Cardiac muscle cell (in vitro differentiated cells and primary cell): ENCODE results near the gene RELB. TPM values are rescaled to one million over a fixed set of nuclear protein-coding genes. Genes with fewer than 3 reads are reported as not detected.

Source experiments
- DNase-seq, 2 donors: peaks; one replicate each; pipeline versions ENCODE4 v3.0.0 to v3.0.0-alpha.2; 2010 to 2017; ENCODE audit warnings: low read depth in 1 of 2, low spot score in 1 of 2
- H3K27ac ChIP-seq: fragments of 200-600 bp; sonication (generic); 2 replicates; pipeline ENCODE4 v1.5.1; 2016
- H3K27me3 ChIP-seq: fragments of 200-600 bp; sonication (generic); 2 replicates; pipeline ENCODE4 v1.6.0; 2016; ENCODE audit warnings: control low read depth
- H3K36me3 ChIP-seq: fragments of 200-600 bp; sonication (generic); 2 replicates; pipeline ENCODE4 v1.5.1; 2016; ENCODE audit warnings: control low read depth
- H3K4me1 ChIP-seq: fragments of 200-600 bp; sonication (generic); 2 replicates; pipeline ENCODE4 v1.8.1; 2017; ENCODE audit warnings: low read depth, mild to moderate bottlenecking, mixed run types
- H3K4me3 ChIP-seq: fragments of 200-600 bp; sonication (generic); 2 replicates; pipeline ENCODE4 v1.5.1; 2016; ENCODE audit warnings: mild to moderate bottlenecking
- H3K9me3 ChIP-seq: fragments of 200-600 bp; sonication (generic); 2 replicates; pipeline ENCODE4 v1.5.1; 2017; ENCODE audit warnings: low read depth, mild to moderate bottlenecking, control low read depth
- polyA plus RNA-seq: library from polyadenylated mRNA; unstranded; fragments of >200 nt; fragmentation: Nextera tagmentation; extraction: Ambion mirVana; gene quantifications from 2 replicates; pipeline ENCODE4 v1.2.1, GENCODE V29; 2016
- total RNA-seq: library from RNA; depleted of rRNA; stranded (reverse); fragments of >200 nt; gene quantifications from 2 replicates; pipeline ENCODE4 v1.2.3, GENCODE V29; 2016
- TF ChIP-seq, protein P1 (sequence below): IDR thresholded peaks from 2 replicates; pipeline ENCODE4 v1.5.1; 2012; ENCODE audit warnings: low read depth, mild to moderate bottlenecking, low read length

The RELB gene
- total and polyA plus RNA-seq, 2 experiments from 2014 or later = 1.3 to 3.1 TPM

DNA sequence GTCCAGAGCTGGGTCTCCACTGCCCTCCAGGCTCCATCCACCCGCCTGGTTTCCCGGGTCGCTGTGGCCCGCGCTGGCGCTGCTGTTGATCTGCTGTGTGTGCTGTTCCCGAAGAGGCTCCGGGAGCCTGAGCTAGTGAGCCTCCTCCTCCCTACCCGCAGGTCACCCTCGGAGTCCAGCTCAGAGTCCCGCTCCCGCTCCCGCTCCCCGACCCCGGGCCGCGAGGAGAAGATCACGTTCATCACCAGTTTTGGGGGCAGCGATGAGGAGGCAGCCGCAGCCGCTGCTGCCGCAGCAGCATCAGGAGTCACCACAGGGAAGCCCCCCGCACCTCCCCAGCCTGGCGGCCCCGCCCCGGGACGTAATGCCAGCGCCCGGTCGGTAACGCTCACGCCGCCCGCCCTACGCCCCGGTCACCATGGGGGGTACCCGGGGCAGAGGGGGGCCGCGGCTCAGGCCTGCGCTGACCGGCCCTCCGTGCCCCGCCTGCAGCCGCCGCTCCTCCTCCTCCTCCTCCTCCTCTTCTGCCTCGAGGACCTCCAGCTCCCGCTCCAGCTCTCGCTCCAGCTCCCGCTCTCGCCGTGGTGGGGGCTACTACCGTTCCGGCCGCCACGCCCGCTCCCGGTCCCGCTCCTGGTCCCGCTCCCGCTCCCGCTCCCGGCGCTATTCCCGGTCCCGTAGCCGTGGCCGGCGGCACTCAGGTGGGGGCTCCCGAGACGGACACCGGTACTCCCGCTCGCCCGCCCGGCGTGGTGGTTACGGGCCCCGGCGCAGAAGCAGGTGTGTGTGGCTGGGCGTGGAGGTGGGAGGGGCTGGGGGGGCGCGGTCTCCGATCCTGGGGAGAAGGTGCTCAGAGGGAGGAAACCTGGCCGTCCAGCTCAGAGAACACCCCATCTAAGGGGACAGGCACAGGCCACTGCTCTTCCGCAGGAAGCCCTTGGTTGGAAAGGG, 62.9 kb downstream of the RELB start:
- TF ChIP-seq, protein P1, sequence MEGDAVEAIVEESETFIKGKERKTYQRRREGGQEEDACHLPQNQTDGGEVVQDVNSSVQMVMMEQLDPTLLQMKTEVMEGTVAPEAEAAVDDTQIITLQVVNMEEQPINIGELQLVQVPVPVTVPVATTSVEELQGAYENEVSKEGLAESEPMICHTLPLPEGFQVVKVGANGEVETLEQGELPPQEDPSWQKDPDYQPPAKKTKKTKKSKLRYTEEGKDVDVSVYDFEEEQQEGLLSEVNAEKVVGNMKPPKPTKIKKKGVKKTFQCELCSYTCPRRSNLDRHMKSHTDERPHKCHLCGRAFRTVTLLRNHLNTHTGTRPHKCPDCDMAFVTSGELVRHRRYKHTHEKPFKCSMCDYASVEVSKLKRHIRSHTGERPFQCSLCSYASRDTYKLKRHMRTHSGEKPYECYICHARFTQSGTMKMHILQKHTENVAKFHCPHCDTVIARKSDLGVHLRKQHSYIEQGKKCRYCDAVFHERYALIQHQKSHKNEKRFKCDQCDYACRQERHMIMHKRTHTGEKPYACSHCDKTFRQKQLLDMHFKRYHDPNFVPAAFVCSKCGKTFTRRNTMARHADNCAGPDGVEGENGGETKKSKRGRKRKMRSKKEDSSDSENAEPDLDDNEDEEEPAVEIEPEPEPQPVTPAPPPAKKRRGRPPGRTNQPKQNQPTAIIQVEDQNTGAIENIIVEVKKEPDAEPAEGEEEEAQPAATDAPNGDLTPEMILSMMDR = no peak
- Histone ChIP-seq H3K27ac (no peak overlapping the region), H3K9me3 (no peaks in the 10 kb centered on the region), H3K4me1 (no peaks in the 10 kb centered on the region), H3K36me3 (peaks cover 41% of the 10 kb centered on the region), H3K4me3 (no peak overlapping the region), H3K27me3 (no peaks in the 10 kb centered on the region)
- DNase-seq = no peak

DNA sequence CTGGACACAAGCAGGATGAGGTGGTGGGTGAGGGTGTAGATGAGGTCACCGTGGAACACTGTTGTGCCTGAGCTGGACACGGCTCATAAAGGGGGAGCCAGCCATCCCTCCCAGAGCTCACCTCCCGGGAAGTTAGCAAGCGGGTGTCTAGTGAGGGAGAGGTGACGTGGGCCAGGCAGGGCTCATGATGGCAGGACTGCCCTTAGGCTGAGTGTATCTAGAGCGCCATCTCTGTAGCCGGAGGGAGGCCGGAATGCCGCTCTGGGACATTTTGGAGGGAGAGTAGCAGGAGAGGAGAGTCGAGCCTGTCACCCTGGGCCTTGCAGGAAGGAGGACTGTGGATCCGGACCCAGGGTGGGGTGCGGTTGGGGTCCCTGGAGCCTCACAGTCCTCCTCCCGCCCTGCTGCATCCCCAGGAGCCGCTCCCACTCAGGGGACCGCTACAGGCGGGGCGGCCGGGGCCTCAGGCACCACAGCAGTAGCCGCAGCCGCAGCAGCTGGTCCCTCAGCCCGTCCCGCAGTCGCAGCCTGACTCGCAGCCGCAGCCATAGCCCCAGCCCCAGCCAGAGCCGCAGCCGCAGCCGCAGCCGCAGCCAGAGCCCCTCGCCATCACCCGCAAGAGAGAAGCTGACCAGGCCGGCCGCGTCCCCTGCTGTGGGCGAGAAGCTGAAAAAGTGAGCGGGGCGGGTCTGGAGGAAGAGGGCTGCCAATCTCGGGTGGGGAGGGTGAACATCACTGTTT, 65.8 kb downstream of the RELB start:
- Histone ChIP-seq H3K27me3 (no peaks in the 10 kb centered on the region), H3K27ac (no peak overlapping the region), H3K4me3 (no peak overlapping the region), H3K4me1 (no peaks in the 10 kb centered on the region), H3K9me3 (no peaks in the 10 kb centered on the region), H3K36me3 (peaks cover 37% of the 10 kb centered on the region)
- TF ChIP-seq, protein P1 = no peak
- DNase-seq = no peak

DNA sequence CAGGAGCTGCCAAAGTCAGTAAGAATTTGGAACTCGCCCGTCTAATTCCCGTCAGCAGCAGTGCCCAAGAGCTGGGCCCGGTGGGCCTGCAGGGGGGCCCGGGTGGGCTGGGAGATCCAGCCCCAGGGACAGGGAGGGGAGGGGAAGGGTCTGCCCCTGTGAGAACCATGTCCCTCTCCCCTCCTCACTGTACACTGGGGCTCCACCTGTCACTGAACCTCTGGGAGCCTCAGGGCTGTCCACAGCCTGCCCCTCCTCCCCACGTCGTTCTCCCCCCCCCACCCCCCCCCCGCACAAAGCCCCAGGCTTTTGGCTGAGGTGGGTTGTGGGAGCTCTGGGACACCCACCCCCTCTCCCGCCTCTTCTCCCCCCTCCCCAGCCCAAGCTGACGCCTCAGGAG, 66.8 kb downstream of the RELB start:
- H3K9me3 ChIP-seq = no peaks in the 10 kb centered on the region
- H3K4me1 ChIP-seq = no peaks in the 10 kb centered on the region
- TF ChIP-seq, protein P1 = no peak
- DNase-seq = no peak
- no peak overlapping the region for H3K27ac ChIP-seq
- H3K36me3 ChIP-seq = peaks cover 36% of the 10 kb centered on the region
- H3K4me3 ChIP-seq = no peak overlapping the region
- no peaks in the 10 kb centered on the region for H3K27me3 ChIP-seq

DNA sequence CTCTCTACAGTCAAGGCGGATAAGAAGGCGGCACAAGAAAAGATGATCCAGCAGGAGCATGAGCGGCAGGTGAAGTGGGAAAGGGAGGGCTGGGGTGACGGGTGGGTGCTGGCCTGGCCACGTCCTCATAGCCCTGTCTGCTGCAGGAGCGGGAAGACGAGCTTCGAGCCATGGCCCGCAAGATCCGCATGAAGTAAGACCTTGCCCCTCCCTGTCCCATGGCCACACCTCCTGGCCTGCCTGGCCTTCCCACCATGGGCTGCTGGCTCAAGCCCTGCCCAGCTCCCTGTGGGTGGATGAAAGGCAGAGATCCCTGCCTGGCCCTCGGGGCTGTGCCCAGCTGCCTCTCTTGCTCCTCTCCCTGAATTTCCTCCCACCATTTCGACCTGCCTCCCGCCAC, 67.8 kb downstream of the RELB start:
- TF ChIP-seq, protein P1 = no peak

DNA sequence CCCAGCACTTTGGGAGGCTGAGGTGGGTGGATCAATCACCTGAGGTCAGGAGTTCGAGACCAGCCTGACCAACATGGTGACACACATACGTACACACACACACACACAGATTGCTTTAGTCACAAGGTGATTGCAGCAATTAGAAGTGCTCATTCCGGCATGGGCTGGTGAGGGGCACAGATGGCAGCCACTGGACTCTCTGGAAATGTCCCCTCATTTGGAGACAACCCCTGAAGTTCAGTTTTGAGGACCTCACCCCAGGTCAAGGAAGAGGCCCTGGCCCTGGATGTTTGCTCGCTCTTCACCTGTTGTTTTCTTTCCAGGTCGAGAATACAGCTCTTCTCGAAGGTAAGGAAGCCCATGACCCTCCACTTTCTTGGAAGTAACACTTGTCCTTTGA, 69.0 kb downstream of the RELB start:
- no peak for DNase-seq
- Histone ChIP-seq H3K4me3 (no peak overlapping the region), H3K36me3 (peaks cover 22% of the 10 kb centered on the region), H3K4me1 (peaks cover 5% of the 10 kb centered on the region), H3K27me3 (no peaks in the 10 kb centered on the region), H3K9me3 (no peaks in the 10 kb centered on the region), H3K27ac (no peak overlapping the region)
- TF ChIP-seq, protein P1 = no peak

More for the DNA sequence above, 67.8 kb downstream of the RELB start:
- peaks cover 30% of the 10 kb centered on the region for H3K36me3 ChIP-seq
- no peak overlapping the region for H3K4me3 ChIP-seq
- DNase-seq = peak in 1 of 2 donors; percentile 26
- no peaks in the 10 kb centered on the region for H3K9me3 ChIP-seq
- H3K27me3 ChIP-seq = no peaks in the 10 kb centered on the region
- H3K4me1 ChIP-seq = no peaks in the 10 kb centered on the region
- H3K27ac ChIP-seq = no peak overlapping the region
